CD4-positive, alpha-beta memory T cell (primary cell): ENCODE results near the gene PODXL. TPM values are rescaled to one million over a fixed set of nuclear protein-coding genes. Genes with fewer than 3 reads are reported as not detected.
"Not testable (repeated sequence)": the region's sequence is repeated elsewhere in the genome, so short reads cannot be mapped to it uniquely, and the experiment has no call there.

Experiments
- CTCF ChIA-PET: fragments of 350-600 bp; sonication (Branson Sonifier 250); formaldehyde crosslinking; loops from one replicate; lab custom pipeline; 2021; ENCODE audit warnings: inconsistent platforms; ENCODE audit not compliant: partially characterized antibody; lab: Charles Lee
- POLR2A ChIA-PET: fragments of 350-600 bp; sonication (Branson Sonifier 250); formaldehyde crosslinking; loops from one replicate; lab custom pipeline; 2021; ENCODE audit not compliant: partially characterized antibody; lab: Charles Lee
- DNase-seq, 5 donors: peaks; one replicate each; pipeline versions ENCODE4 v3.0.0 to v3.0.0-alpha.2; 2020 to 2022; ENCODE audit warnings: mixed read lengths in 1 of 5
- H3K27ac ChIP-seq: one replicate; pipeline ENCODE4 v1.7.0; 2013; ENCODE audit warnings: low read depth, low read length
- H3K27me3 ChIP-seq: 2 replicates; pipeline ENCODE4 v1.7.0; 2013; ENCODE audit warnings: mild to moderate bottlenecking, low read length, moderate library complexity; ENCODE audit not compliant: insufficient read depth
- H3K36me3 ChIP-seq: 2 replicates; pipeline ENCODE4 v1.7.0; 2013; ENCODE audit warnings: mild to moderate bottlenecking, low read length, moderate library complexity; ENCODE audit not compliant: insufficient read depth
- H3K4me1 ChIP-seq: 2 replicates; pipeline ENCODE4 v1.7.0; 2013; ENCODE audit warnings: mild to moderate bottlenecking, low read length, moderate library complexity; ENCODE audit not compliant: insufficient read depth
- H3K4me3 ChIP-seq, 2 donors: one replicate each; pipeline ENCODE4 v1.7.0; 2013; ENCODE audit warnings: low read length in 2 of 2, mild to moderate bottlenecking in 1 of 2
- H3K9me3 ChIP-seq, 2 donors: one replicate each; pipeline ENCODE4 v1.7.0; 2013; ENCODE audit warnings: low read length in 2 of 2, control low read depth in 1 of 2; ENCODE audit not compliant: control insufficient read depth in 1 of 2
- H3K27ac Mint-ChIP-seq, 7 donors: one replicate each; pipeline ENCODE4 v1.8.0; 2020 to 2021; ENCODE audit warnings: mixed read lengths in 7 of 7, mild to moderate bottlenecking in 6 of 7, inconsistent platforms in 3 of 7, moderate library complexity in 3 of 7
- H3K27me3 Mint-ChIP-seq, 2 donors: one replicate each; pipeline ENCODE4 v1.8.0; 2020 to 2021; ENCODE audit warnings: mixed read lengths in 2 of 2
- H3K36me3 Mint-ChIP-seq, 2 donors: one replicate each; pipeline ENCODE4 v1.8.0; 2020 to 2021; ENCODE audit warnings: mixed read lengths in 2 of 2, inconsistent platforms in 1 of 2, mild to moderate bottlenecking in 1 of 2
- H3K4me1 Mint-ChIP-seq, 4 donors: one replicate each; pipeline ENCODE4 v1.8.0; 2020 to 2021; ENCODE audit warnings: mixed read lengths in 4 of 4, mild to moderate bottlenecking in 1 of 4
- H3K4me3 Mint-ChIP-seq, 8 donors: one replicate each; pipeline ENCODE4 v1.8.0; 2020 to 2021; ENCODE audit warnings: mixed read lengths in 8 of 8, mild to moderate bottlenecking in 7 of 8, moderate library complexity in 6 of 8, inconsistent platforms in 3 of 8
- H3K9me3 Mint-ChIP-seq, 8 donors: one replicate each; pipeline ENCODE4 v1.8.0; 2020 to 2021; ENCODE audit warnings: mixed read lengths in 8 of 8, mild to moderate bottlenecking in 5 of 8, inconsistent platforms in 3 of 8, moderate library complexity in 1 of 8
- intact Hi-C: fragments of 100-400 bp; cut with micrococcal nuclease; formaldehyde crosslinking; loops from one replicate; pipeline ENCODE4 v1.15.1; 2023
- polyA plus RNA-seq, 2 donors: library from polyadenylated mRNA; unstranded; fragments of 300-500 nt; fragmentation: Illumina TruSeq; gene quantifications; one replicate each; pipeline ENCODE4 v1.2.3, GENCODE V29; 2021
- total RNA-seq, 2 experiments: library from RNA; stranded (reverse); gene quantifications; one replicate each; pipeline ENCODE4 v1.2.3, GENCODE V29; 2021

The PODXL gene
- total and polyA plus RNA-seq, 4 experiments from 2014 or later = 0.47 to 1.3 (median 1.2) TPM

DNA sequence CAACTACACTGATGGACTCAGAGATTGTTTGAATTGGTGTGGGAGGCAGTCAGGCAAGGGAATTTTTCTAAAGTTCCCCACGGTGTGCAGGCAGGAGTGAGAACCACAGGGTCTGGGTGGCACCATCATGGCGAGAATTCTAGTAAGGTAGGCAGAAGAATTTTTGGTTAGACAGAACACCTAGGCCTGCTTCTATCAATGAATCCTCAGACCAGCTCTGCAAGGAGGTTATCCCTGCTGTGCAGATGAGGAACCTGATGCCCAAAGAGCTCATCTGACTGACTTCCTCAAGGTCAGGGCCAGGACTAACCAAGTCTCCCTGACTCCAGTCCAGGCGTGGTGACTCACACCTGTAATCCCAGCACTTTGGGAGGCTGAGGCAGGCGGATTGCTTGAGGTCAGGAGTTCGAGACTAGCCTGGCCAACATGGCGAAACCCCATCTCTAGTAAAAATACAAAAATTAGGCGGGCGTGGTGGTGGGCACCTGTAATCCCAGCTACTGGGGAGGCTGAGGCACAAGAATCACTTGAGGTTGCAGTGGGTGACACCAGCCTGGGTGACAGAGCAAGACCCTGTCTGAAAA is 51.3 kb downstream of the PODXL start:
- H3K9me3 ChIP-seq, H3K27ac ChIP-seq, H3K27me3 Mint-ChIP-seq, H3K9me3 Mint-ChIP-seq, H3K36me3 ChIP-seq, H3K27me3 ChIP-seq, H3K36me3 Mint-ChIP-seq, H3K4me3 ChIP-seq, DNase-seq, intact Hi-C loops: not testable (repeated sequence)
- CTCF ChIA-PET = interaction anchor here (0.7 to 8.7 kb wide), 3 partner anchors 9 to 149 kb away, joined by 3 to 79 read pairs (median 3); no protein-coding TSS in a partner anchor
- peaks cover 28 to 41% (median 32%) of the 10 kb centered on the region in 4 donors for H3K4me1 Mint-ChIP-seq
- H3K27ac Mint-ChIP-seq = peak overlapping the region in 4 of 7 donors; percentile 7 to 55 (median 32)
- H3K4me3 Mint-ChIP-seq = peak overlapping the region in 1 of 8 donors; percentile 53
- H3K4me1 ChIP-seq = peaks cover 27% of the 10 kb centered on the region
- POLR2A ChIA-PET = interaction anchor here (2.1 kb wide), 1 partner anchor 12 kb away, joined by 6 read pairs; no protein-coding TSS in a partner anchor

GRCh38 chr7:131504157-131504899 is 52.1 kb downstream of the PODXL start:
- ChIA-PET CTCF (interaction anchor here (0.9 to 8.7 kb wide), 2 partner anchors 10 to 18 kb away, joined by 3 to 79 read pairs; no protein-coding TSS in a partner anchor), POLR2A (interaction anchor here (2.1 kb wide), 1 partner anchor 11 kb away, joined by 6 read pairs; no protein-coding TSS in a partner anchor)
- Histone ChIP-seq H3K4me1 (peaks cover 27% of the 10 kb centered on the region), H3K27ac (no peak overlapping the region), H3K27me3 (no peaks in the 10 kb centered on the region), H3K36me3 (no peaks in the 10 kb centered on the region), H3K4me3 (no peak overlapping the region), H3K9me3 (no peaks in the 10 kb centered on the region)
- Mint-ChIP-seq H3K27me3 (no peaks in the 10 kb centered on the region), H3K36me3 (peaks cover 0 to 2% of the 10 kb centered on the region in 2 donors), H3K4me1 (peaks cover 28 to 41% (median 32%) of the 10 kb centered on the region in 4 donors), H3K27ac (peak overlapping the region in 4 of 7 donors; percentile 7 to 66 (median 36)), H3K9me3 (no peaks in the 10 kb centered on the region), H3K4me3 (peak overlapping the region in 1 of 8 donors; percentile 31)
- no peak for DNase-seq
- intact Hi-C loops = no loop called here

DNA sequence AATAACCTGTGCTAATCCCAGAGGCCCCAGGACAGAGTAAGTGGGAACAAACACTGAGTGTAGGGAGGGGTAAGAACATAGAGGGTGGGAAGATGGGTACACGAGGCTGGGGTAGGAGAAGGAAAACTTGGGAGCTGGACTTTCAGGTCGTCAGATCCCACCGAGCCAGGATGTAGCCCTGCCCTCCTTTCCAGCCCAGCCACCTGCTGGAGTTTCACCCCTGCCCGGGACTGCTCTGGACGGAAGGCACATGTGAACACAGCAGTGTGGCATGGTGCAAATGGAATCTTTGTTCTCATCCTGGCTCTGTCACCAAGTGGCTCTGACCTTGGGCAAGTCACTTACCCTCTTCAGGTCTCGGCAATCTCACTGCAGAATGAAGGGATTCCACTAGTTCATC is 52.8 kb downstream of the PODXL start:
- H3K4me1 Mint-ChIP-seq = peaks cover 28 to 41% (median 32%) of the 10 kb centered on the region in 4 donors
- H3K9me3 Mint-ChIP-seq = no peaks in the 10 kb centered on the region
- no peaks in the 10 kb centered on the region for H3K9me3 ChIP-seq
- no peak overlapping the region for H3K4me3 ChIP-seq
- H3K4me3 Mint-ChIP-seq = no peak overlapping the region
- H3K36me3 ChIP-seq = no peaks in the 10 kb centered on the region
- ChIA-PET POLR2A (interaction anchor here (2.1 kb wide), 1 partner anchor 10 kb away, joined by 6 read pairs; no protein-coding TSS in a partner anchor), CTCF (interaction anchor here (8.7 kb wide), 1 partner anchor 11 kb away, joined by 79 read pairs; no protein-coding TSS in a partner anchor)
- peaks cover 0 to 8% of the 10 kb centered on the region in 2 donors for H3K36me3 Mint-ChIP-seq
- H3K27ac Mint-ChIP-seq = peak overlapping the region in 1 of 7 donors; percentile 41
- peaks cover 27% of the 10 kb centered on the region for H3K4me1 ChIP-seq
- intact Hi-C loops = no loop called here
- H3K27me3 ChIP-seq = no peaks in the 10 kb centered on the region
- no peak for DNase-seq
- no peak overlapping the region for H3K27ac ChIP-seq
- no peaks in the 10 kb centered on the region for H3K27me3 Mint-ChIP-seq

DNA sequence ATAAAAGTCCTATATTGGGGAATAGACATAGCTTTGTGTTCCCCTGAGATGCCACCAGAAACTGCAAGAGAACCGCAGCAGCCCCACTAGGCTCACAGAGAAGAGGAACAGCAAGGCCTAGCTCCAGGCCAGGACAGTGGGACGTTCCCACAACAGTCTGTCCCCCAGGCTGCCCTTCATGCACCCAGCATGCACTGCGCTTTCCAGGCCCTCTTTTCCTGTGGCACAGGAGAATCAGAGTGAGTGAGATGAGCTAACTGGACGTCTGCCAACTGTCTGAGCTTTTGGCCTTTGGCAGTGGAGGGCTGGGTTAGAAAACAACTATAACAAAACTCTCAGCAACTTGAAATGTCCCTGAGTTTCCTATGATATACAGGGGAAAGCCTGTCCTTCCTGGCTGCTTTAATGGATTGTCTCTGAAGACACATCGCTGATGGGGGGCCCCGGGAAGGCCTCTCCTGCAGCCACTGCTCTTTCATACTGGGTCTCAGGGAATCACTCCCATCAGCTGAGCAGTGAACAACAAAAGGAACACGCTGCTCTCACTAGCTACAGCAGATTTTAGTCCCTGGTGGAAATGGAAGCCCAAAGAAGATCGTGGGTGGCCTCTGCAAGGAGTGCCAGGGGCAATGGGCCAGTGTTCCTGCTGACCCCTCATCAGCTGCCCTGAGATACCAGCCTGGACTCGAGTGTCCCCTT is 53.5 kb downstream of the PODXL start:
- Mint-ChIP-seq H3K36me3 (peaks cover 0 to 9% of the 10 kb centered on the region in 2 donors), H3K4me1 (peaks cover 23 to 35% (median 27%) of the 10 kb centered on the region in 4 donors), H3K9me3 (no peaks in the 10 kb centered on the region), H3K4me3 (peak overlapping the region in 2 of 8 donors; percentile 28 to 47), H3K27ac (peak overlapping the region in 6 of 7 donors; percentile 29 to 85 (median 62)), H3K27me3 (no peaks in the 10 kb centered on the region)
- no peaks in the 10 kb centered on the region for H3K9me3 ChIP-seq
- ChIA-PET POLR2A (interaction anchor here (2.1 kb wide), 1 partner anchor 9 kb away, joined by 6 read pairs; no protein-coding TSS in a partner anchor), CTCF (interaction anchor here (1.0 to 8.7 kb wide), 3 partner anchors 11 to 521 kb away, joined by 3 to 79 read pairs (median 4); no protein-coding TSS in a partner anchor)
- no peak overlapping the region for H3K27ac ChIP-seq
- intact Hi-C loops = no loop called here
- no peak overlapping the region for H3K4me3 ChIP-seq
- no peaks in the 10 kb centered on the region for H3K27me3 ChIP-seq
- peaks cover 24% of the 10 kb centered on the region for H3K4me1 ChIP-seq
- H3K36me3 ChIP-seq = no peaks in the 10 kb centered on the region
- no peak for DNase-seq

DNA sequence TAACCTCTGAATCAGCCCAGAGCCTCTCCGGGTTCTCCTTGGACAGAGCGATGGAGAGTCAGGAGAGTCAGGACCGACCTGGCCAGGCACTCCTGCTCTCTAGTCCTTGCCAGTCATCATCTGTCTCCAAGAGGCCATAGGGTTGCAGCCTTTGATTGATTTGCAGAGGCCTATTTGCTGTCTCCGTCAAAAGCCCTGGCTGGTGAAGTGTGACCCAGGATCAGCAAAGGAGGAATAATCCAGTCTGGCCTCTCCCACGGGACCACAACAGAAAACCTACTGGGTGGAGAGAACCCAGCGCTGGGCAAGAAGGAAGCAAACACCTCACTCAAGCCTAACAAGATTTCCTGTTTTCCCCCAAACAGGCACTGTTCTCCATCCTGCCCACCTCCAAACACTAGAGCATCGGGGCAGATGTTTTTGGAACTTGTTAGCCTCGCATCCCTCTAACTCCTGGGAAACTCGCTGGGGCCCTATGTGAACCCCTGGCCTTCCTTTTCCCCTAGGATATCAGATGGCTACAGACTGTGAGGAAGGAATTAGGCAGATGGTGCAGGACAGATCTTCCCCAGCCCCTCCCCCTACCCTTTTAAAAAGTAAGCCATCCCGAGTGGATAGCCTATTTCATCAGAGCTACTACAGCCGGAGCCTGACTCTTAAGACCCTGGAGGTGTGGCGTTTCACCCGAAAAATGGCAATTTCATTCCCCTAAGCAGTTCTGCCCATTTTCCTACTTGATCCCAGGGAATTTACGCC is 54.3 kb downstream of the PODXL start:
- Mint-ChIP-seq H3K27me3 (no peaks in the 10 kb centered on the region), H3K9me3 (no peaks in the 10 kb centered on the region), H3K4me1 (peaks cover 20 to 33% (median 23%) of the 10 kb centered on the region in 4 donors), H3K4me3 (peak overlapping the region in 1 of 8 donors; percentile 28), H3K27ac (peak overlapping the region in 6 of 7 donors; percentile 17 to 85 (median 56)), H3K36me3 (peaks cover 0 to 16% of the 10 kb centered on the region in 2 donors)
- H3K9me3 ChIP-seq = no peaks in the 10 kb centered on the region
- H3K4me1 ChIP-seq = peaks cover 23% of the 10 kb centered on the region
- ChIA-PET POLR2A (interaction anchor here (1.0 to 1.5 kb wide), 2 partner anchors 9 to 11 kb away, joined by 3 to 4 read pairs; no protein-coding TSS in a partner anchor), CTCF (interaction anchor here (1.0 to 8.7 kb wide), 4 partner anchors 10 to 520 kb away, joined by 3 to 79 read pairs (median 5); no protein-coding TSS in a partner anchor)
- H3K36me3 ChIP-seq = no peaks in the 10 kb centered on the region
- H3K4me3 ChIP-seq = no peak overlapping the region
- intact Hi-C loops = no loop called here
- no peaks in the 10 kb centered on the region for H3K27me3 ChIP-seq
- H3K27ac ChIP-seq = no peak overlapping the region
- DNase-seq = no peak

- H3K27me3 ChIP-seq = no peaks in the 10 kb centered on the region
- H3K4me3 ChIP-seq = no peak overlapping the region
- no peaks in the 10 kb centered on the region for H3K9me3 ChIP-seq
- H3K36me3 ChIP-seq = no peaks in the 10 kb centered on the region
- H3K9me3 Mint-ChIP-seq = no peaks in the 10 kb centered on the region
- no peaks in the 10 kb centered on the region for H3K27me3 Mint-ChIP-seq
- intact Hi-C loops = no loop called here
- peak overlapping the region in 4 of 8 donors; percentile 3 to 35 (median 24) for H3K4me3 Mint-ChIP-seq
- H3K27ac Mint-ChIP-seq = peak overlapping the region; percentile 17 to 92 (median 76)
- peaks cover 20 to 33% (median 23%) of the 10 kb centered on the region in 4 donors for H3K4me1 Mint-ChIP-seq
- peak; percentile 45 to 69 (median 51) for DNase-seq
- ChIA-PET CTCF (interaction anchor here (1.3 to 8.7 kb wide), 2 partner anchors 9 to 13 kb away, joined by 6 to 79 read pairs; no protein-coding TSS in a partner anchor), POLR2A (interaction anchor here (1.0 to 1.5 kb wide), 3 partner anchors 9 to 12 kb away, joined by 3 to 4 read pairs (median 4); no protein-coding TSS in a partner anchor)
- peaks cover 23% of the 10 kb centered on the region for H3K4me1 ChIP-seq
- peaks cover 0 to 22% of the 10 kb centered on the region in 2 donors for H3K36me3 Mint-ChIP-seq
- no peak overlapping the region for H3K27ac ChIP-seq
These were observed 55.0 kb downstream of the PODXL start for GRCh38 chr7:131501422-131501821.
